T-helper 1 cell treated with Interleukin-12 subunit alpha and Interleukin-12 subunit beta and Interleukin-4 antibody, amounts not matched to agents 30 μg/mL and 1 μg/mL, for 36 hours (primary cell): ENCODE measurements around the gene C1QTNF9B.

Source experiments
- H3K27ac Mint-ChIP-seq: one replicate; pipeline ENCODE4 v1.8.0; 2021; ENCODE audit warnings: mild to moderate bottlenecking, mixed read lengths
- H3K27me3 Mint-ChIP-seq: one replicate; pipeline ENCODE4 v1.8.0; 2021; ENCODE audit warnings: low read depth, mixed read lengths
- H3K36me3 Mint-ChIP-seq: one replicate; pipeline ENCODE4 v1.8.0; 2021; ENCODE audit warnings: low read depth, mixed read lengths
- H3K4me1 Mint-ChIP-seq: one replicate; pipeline ENCODE4 v1.8.0; 2021; ENCODE audit warnings: low read depth, mixed read lengths
- H3K4me3 Mint-ChIP-seq: one replicate; pipeline ENCODE4 v1.8.0; 2021; ENCODE audit warnings: mild to moderate bottlenecking, moderate library complexity, mixed read lengths
- H3K9me3 Mint-ChIP-seq: one replicate; pipeline ENCODE4 v1.8.0; 2021; ENCODE audit warnings: mixed read lengths

C1QTNF9B gene

DNA sequence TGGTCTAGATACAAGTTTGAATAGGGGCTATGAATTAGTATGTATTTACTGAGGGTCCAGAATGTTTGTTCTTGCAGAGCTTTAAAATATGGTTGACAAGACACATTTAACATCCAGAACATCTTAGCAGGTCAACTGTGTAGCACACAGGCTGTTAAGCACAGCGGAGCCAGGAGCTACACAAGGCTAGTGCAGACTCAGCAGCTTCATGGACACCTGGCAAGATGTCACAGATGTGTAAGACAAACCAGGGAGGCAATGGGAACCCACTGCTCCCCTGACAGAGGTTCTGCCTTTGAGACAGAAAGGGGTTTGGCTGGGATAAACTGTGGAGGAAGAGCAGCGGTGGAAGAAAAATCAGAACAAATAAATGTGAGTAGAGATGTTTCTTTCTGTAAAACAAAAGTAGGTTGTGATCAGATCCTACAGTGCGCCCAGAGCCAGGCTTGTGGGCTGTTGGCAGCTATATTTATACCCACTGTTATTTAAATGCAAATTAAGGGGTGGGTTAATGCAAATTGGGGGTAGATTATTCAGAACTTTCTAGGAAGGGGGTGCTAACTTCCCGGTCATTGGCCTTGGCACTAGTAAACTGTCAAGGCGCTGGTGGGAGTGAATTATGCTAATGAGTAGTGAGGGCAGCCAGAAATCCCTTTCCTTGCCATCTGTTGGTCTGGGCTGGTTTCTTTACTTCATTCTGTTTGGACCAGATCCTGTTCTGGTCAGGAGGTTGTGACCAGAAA, 41.1 kb downstream of the C1QTNF9B start:
- Mint-ChIP-seq H3K27me3 (no peaks in the 10 kb centered on the region), H3K27ac (no peak overlapping the region), H3K36me3 (peaks cover 3% of the 10 kb centered on the region), H3K4me1 (no peaks in the 10 kb centered on the region), H3K9me3 (no peaks in the 10 kb centered on the region), H3K4me3 (no peak overlapping the region)

GRCh38 chr13:23855360-23855759, 41.9 kb downstream of the C1QTNF9B start:
- H3K9me3 Mint-ChIP-seq, result no peaks in the 10 kb centered on the region
- H3K36me3 Mint-ChIP-seq, result peaks cover 3% of the 10 kb centered on the region
- no peak overlapping the region for H3K4me3 Mint-ChIP-seq
- H3K27ac Mint-ChIP-seq, result no peak overlapping the region
- no peaks in the 10 kb centered on the region for H3K4me1 Mint-ChIP-seq
- no peaks in the 10 kb centered on the region for H3K27me3 Mint-ChIP-seq

DNA sequence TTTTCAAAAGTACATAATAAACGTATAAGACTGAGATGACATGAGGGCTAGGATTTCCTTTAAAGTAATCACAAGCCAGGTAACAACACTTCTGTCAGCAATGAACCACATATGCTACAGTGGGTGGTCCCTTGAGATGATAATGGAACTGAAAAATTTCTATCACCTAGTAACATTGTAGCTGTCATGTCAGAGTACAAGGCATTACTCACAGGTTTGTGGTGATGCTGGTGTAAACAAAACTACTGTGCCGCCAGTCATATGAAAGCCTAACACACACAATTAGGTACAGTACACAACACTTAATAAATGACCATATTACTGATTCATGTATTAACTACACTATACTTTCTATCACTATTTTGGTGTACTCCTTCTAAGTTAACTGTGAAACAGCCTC, 45.0 kb downstream of the C1QTNF9B start:
- H3K4me1 Mint-ChIP-seq, result no peaks in the 10 kb centered on the region
- H3K4me3 Mint-ChIP-seq, result no peak overlapping the region
- H3K9me3 Mint-ChIP-seq, result no peaks in the 10 kb centered on the region
- H3K27ac Mint-ChIP-seq, result no peak overlapping the region
- peaks cover 3% of the 10 kb centered on the region for H3K36me3 Mint-ChIP-seq
- no peaks in the 10 kb centered on the region for H3K27me3 Mint-ChIP-seq

DNA sequence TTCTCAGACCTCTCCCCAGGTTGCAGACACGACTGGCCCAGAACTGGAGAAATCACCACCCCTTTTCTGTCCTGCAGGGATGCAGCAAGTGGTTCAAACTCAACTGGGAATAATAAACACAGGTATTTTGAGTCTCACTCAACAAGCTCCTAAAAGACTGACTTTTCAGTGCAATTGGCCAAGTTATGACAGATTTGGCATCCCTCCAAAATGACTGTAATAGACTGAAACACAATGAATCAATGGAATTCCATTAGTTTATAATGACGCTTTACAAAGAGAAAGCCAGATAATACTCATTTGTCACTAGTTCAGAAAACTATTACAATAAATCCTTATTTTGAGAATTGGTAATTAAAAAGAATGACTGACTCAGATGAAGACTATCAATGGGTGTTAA, 46.2 kb downstream of the C1QTNF9B start:
- H3K4me1 Mint-ChIP-seq, result no peaks in the 10 kb centered on the region
- H3K9me3 Mint-ChIP-seq, result no peaks in the 10 kb centered on the region
- H3K27ac Mint-ChIP-seq, result no peak overlapping the region
- no peaks in the 10 kb centered on the region for H3K27me3 Mint-ChIP-seq
- no peak overlapping the region for H3K4me3 Mint-ChIP-seq
- H3K36me3 Mint-ChIP-seq, result peaks cover 3% of the 10 kb centered on the region

GRCh38 chr13:23850134-23850533, 47.2 kb downstream of the C1QTNF9B start:
- H3K9me3 Mint-ChIP-seq, result no peaks in the 10 kb centered on the region
- H3K27ac Mint-ChIP-seq, result no peak overlapping the region
- H3K4me3 Mint-ChIP-seq, result no peak overlapping the region
- H3K36me3 Mint-ChIP-seq, result peaks cover 3% of the 10 kb centered on the region
- H3K27me3 Mint-ChIP-seq, result no peaks in the 10 kb centered on the region
- H3K4me1 Mint-ChIP-seq, result no peaks in the 10 kb centered on the region

DNA sequence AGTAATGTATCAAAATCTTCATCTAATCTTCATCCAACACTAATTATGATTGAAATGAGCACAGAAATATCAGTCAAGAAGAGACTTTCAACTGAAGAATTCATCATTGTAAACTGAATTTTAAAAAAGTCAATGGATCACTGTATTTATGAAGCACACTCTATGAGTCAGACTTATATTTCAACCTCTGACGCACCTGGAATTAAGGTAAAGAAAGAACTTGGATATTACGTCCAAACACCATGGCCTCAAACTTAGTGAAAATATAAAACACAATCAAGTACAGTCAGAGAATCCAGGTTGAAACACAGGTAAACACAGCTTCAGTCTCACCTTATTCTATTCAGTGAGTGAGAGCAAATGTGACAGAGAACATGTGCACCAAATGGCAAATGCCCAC, 47.6 kb downstream of the C1QTNF9B start:
- Mint-ChIP-seq H3K36me3 (peaks cover 3% of the 10 kb centered on the region), H3K27me3 (no peaks in the 10 kb centered on the region), H3K4me3 (no peak overlapping the region), H3K4me1 (no peaks in the 10 kb centered on the region), H3K9me3 (no peaks in the 10 kb centered on the region), H3K27ac (no peak overlapping the region)

DNA sequence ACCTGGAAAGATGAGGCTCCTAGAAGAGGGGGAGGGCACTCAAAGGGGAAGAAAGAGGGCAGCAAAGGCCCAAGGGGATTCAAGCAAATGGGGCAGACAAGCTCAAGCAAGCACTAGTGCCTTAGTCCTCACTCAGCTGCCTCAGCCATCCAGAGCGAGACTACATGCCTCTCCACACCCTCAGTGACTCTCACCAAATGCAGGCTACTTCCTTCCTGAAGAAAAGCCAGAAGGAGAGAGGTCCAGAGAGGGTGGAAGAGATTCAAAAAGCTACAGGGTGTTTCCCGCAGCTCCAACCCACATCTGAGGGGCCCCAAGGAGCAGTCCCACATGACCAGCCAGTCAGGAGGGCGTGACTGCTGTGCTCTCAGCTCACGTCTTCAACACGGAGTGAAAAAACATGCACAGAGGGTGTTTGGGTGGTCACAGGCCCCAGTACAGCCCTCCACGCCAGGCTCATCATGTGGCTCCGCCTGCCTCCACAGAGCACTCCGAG, 48.6 kb downstream of the C1QTNF9B start:
- Mint-ChIP-seq H3K27ac (no peak overlapping the region), H3K4me1 (peaks cover 6% of the 10 kb centered on the region), H3K36me3 (peaks cover 3% of the 10 kb centered on the region), H3K27me3 (no peaks in the 10 kb centered on the region), H3K9me3 (no peaks in the 10 kb centered on the region), H3K4me3 (no peak overlapping the region)

DNA sequence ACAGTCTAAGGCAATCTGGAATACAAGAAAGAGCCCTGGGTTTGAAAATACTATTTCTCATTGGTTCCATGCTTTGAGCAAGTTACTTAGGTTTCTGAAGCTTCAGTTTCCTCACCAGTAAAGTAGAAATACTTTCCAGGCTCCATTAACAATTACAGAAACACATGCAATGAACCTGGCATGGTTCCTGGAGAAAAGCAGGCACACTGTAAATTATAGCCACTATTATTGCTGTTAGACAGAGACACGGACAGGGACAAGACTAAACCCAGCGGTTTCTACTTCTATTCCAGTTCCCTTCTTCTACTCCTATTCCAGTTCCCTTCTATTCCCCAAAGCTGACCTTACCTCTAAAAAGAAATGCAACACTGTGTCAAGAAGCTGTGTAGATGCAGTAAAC, 49.3 kb downstream of the C1QTNF9B start:
- Mint-ChIP-seq H3K4me3 (no peak overlapping the region), H3K36me3 (peaks cover 3% of the 10 kb centered on the region), H3K9me3 (no peaks in the 10 kb centered on the region), H3K27ac (no peak overlapping the region), H3K27me3 (no peaks in the 10 kb centered on the region), H3K4me1 (peaks cover 6% of the 10 kb centered on the region)

- Mint-ChIP-seq H3K27ac (no peak overlapping the region), H3K36me3 (peaks cover 3% of the 10 kb centered on the region), H3K9me3 (no peaks in the 10 kb centered on the region), H3K4me1 (peaks cover 6% of the 10 kb centered on the region), H3K27me3 (no peaks in the 10 kb centered on the region), H3K4me3 (no peak overlapping the region)
Measured at GRCh38 chr13:23847497-23847896, 49.8 kb downstream of the C1QTNF9B start.

DNA sequence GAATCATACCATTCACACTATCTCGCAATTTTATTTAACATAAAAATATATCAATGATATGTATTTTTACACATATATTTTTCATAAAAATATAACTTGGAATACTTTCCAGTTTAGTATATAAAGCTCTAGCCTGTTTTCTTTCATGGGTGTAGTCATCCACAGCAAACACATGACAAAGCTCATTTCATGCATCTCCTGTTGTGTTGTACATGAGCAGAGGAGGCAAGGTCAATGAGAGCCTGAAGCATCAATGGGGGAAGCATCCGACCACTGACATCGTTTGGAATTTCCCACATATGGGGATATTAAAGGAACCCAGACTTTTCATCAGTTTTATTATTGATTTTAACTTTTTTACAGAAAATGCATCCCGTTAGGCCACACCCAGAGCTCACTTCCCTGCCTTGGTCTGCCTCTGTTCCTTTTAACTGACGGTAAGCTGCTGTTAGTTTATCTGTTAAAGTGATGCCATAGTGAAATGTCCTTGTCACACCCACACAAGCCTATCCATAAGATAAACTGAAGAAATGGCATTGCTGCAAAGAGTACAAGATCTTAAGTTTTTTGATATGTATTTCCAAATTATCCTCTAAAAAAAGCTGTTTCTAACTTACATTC, 52.1 kb downstream of the C1QTNF9B start:
- Mint-ChIP-seq H3K36me3 (no peaks in the 10 kb centered on the region), H3K27ac (no peak overlapping the region), H3K27me3 (no peaks in the 10 kb centered on the region), H3K4me3 (no peak overlapping the region), H3K4me1 (peaks cover 7% of the 10 kb centered on the region), H3K9me3 (no peaks in the 10 kb centered on the region)

GRCh38 chr13:23844132-23844531, 53.2 kb downstream of the C1QTNF9B start:
- H3K27me3 Mint-ChIP-seq, result no peaks in the 10 kb centered on the region
- no peak overlapping the region for H3K27ac Mint-ChIP-seq
- H3K4me1 Mint-ChIP-seq, result peaks cover 7% of the 10 kb centered on the region
- no peaks in the 10 kb centered on the region for H3K36me3 Mint-ChIP-seq
- H3K9me3 Mint-ChIP-seq, result no peaks in the 10 kb centered on the region
- H3K4me3 Mint-ChIP-seq, result no peak overlapping the region

GRCh38 chr13:23843436-23843835, 53.9 kb downstream of the C1QTNF9B start:
- Mint-ChIP-seq H3K27ac (no peak overlapping the region), H3K4me3 (no peak overlapping the region), H3K27me3 (no peaks in the 10 kb centered on the region), H3K9me3 (no peaks in the 10 kb centered on the region), H3K36me3 (no peaks in the 10 kb centered on the region), H3K4me1 (peaks cover 7% of the 10 kb centered on the region)

DNA sequence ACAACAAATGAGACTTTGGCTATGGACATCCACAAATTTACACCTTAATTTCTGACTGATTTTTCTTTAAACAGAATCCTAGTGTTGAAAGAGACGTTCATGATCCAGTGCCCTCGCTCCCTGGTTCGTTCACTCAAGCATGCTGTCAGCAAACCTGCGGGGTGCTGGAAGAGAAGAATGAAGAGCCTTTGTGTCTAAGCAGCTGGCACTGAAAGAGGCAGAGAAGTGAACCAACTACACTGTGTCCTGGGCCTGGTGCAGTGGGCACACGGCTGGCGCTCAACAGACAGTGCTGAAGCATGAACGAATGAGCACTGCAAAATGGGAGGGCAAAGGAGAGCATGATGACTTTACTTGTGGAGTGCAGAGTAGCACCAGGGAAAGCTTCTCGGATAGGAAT, 54.9 kb downstream of the C1QTNF9B start:
- H3K4me3 Mint-ChIP-seq, result no peak overlapping the region
- peaks cover 7% of the 10 kb centered on the region for H3K4me1 Mint-ChIP-seq
- no peaks in the 10 kb centered on the region for H3K36me3 Mint-ChIP-seq
- H3K9me3 Mint-ChIP-seq, result no peaks in the 10 kb centered on the region
- no peak overlapping the region for H3K27ac Mint-ChIP-seq
- no peaks in the 10 kb centered on the region for H3K27me3 Mint-ChIP-seq
